GM12864 (cell line): ENCODE results near the gene DHRS3.

ENCODE experiments used
- DNase-seq: peaks from one replicate; pipeline ENCODE4 v3.0.0-alpha.2; 2011; ENCODE audit warnings: low read depth
- H3K4me3 ChIP-seq: 2 replicates; pipeline ENCODE4 v1.5.1; 2011; ENCODE audit warnings: mild to moderate bottlenecking, low read depth, low read length, control low read depth
- TF ChIP-seq, protein P1 (sequence below): IDR thresholded peaks from 2 replicates; pipeline ENCODE4 v1.5.1; 2011; ENCODE audit warnings: low read depth, mild to moderate bottlenecking, moderate library complexity, low read length, control low read depth, inconsistent platforms; ENCODE audit errors: missing control alignments

DHRS3 gene

GRCh38 chr1:12578860-12579422, 39.1 kb downstream of the DHRS3 start:
- TF ChIP-seq, protein P1, sequence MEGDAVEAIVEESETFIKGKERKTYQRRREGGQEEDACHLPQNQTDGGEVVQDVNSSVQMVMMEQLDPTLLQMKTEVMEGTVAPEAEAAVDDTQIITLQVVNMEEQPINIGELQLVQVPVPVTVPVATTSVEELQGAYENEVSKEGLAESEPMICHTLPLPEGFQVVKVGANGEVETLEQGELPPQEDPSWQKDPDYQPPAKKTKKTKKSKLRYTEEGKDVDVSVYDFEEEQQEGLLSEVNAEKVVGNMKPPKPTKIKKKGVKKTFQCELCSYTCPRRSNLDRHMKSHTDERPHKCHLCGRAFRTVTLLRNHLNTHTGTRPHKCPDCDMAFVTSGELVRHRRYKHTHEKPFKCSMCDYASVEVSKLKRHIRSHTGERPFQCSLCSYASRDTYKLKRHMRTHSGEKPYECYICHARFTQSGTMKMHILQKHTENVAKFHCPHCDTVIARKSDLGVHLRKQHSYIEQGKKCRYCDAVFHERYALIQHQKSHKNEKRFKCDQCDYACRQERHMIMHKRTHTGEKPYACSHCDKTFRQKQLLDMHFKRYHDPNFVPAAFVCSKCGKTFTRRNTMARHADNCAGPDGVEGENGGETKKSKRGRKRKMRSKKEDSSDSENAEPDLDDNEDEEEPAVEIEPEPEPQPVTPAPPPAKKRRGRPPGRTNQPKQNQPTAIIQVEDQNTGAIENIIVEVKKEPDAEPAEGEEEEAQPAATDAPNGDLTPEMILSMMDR, result no peak
- H3K4me3 ChIP-seq, result no peak overlapping the region
- no peak for DNase-seq

GRCh38 chr1:12577020-12577419, 41.0 kb downstream of the DHRS3 start:
- H3K4me3 ChIP-seq, result no peak overlapping the region
- DNase-seq, result no peak
- TF ChIP-seq, protein P1, result no peak

DNA sequence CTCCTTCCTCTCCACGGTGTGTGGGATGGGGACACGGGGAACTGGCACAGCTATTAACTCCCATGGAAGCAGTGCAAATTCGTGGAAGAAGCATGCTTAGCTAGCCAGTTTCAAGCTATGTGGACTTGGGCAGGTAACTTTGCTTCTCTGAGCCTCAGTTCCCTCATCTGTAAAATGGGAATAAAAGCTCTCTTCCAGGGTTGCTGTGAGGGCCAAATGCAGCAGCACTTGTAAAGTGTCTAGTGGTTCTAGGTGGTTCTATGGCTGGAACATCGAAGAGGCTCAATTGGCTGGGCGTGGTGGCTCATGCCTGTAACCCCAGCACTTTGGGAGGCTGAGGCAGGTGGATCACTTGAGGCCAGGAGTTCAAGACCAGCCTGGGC, 43.3 kb downstream of the DHRS3 start:
- no peak for DNase-seq
- no peak overlapping the region for H3K4me3 ChIP-seq
- TF ChIP-seq, protein P1, result no peak

DNA sequence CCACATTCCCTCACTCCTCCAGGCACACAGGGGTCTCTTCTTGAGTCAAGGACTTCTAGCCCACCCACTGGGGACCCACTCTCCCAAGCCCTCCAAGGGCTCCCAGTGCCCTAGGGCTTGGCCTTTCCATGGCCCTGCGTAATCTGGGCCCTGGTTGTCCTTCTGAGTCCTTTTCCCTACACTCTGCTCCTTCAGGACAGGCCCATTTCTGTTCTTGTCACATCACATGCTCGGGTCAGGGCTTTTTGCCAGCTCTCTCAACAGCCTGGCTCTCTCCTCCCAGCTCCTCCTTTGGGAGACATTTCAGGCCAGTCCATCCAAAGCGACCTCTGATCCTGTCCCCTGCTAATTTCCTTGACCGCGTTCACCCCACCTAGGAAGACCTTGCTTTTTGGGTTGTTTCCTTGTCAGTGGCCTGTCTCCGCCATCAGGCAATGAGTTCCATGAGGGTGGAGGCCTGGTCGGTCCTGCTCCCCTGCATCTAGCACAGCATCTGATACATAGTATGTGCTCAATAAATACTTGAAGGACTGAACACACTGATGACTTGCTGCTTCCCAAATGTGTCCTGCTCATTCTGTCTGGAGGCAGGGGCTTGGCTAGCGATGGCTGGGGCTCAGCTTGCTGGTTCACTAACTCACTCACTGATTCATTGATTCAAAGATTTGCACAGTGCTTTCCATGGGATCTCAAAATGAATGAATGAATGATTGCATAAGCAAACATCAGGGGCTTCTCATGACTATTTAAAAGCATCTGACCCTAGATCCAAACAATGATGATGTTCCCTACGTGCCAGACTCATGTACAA, 44.8 kb downstream of the DHRS3 start:
- no peak for DNase-seq
- no peak overlapping the region for H3K4me3 ChIP-seq
- TF ChIP-seq, protein P1, result no peak

GRCh38 chr1:12572522-12572921, 45.5 kb downstream of the DHRS3 start:
- TF ChIP-seq, protein P1, result no peak
- no peak overlapping the region for H3K4me3 ChIP-seq
- DNase-seq, result no peak

GRCh38 chr1:12570291-12570690, 47.7 kb downstream of the DHRS3 start:
- TF ChIP-seq, protein P1, result no peak
- DNase-seq, result no peak
- no peak overlapping the region for H3K4me3 ChIP-seq
